ENCODE results near the gene MRPS35. TPM values are rescaled to one million over a fixed set of nuclear protein-coding genes. Genes with fewer than 3 reads are reported as not detected.

Gene MRPS35
- total RNA-seq, 1 donor from 2014 or later = 41.1 TPM

DNA sequence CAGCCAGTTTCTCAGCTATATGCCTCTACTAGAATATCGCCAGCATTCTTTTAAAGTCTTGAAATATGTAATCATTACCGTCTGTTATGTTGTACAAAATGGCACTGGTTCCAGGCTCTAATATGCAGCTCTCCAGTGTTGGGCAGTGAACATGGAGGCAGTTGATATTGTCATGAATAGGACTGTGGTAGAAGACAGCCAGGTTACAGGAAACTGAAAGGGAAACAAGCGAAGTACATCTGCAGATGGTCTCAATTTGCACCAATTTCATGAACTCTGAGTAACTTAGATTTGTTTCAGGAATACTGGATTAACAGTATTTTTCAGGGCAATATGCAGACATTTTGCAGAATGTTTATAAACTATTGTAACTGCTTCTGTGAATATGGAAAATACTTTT lies 56.0 kb downstream of the MRPS35 start:
- H3K9me3 Mint-ChIP-seq = no peaks in the 10 kb centered on the region
- TF ChIP-seq, protein P1, sequence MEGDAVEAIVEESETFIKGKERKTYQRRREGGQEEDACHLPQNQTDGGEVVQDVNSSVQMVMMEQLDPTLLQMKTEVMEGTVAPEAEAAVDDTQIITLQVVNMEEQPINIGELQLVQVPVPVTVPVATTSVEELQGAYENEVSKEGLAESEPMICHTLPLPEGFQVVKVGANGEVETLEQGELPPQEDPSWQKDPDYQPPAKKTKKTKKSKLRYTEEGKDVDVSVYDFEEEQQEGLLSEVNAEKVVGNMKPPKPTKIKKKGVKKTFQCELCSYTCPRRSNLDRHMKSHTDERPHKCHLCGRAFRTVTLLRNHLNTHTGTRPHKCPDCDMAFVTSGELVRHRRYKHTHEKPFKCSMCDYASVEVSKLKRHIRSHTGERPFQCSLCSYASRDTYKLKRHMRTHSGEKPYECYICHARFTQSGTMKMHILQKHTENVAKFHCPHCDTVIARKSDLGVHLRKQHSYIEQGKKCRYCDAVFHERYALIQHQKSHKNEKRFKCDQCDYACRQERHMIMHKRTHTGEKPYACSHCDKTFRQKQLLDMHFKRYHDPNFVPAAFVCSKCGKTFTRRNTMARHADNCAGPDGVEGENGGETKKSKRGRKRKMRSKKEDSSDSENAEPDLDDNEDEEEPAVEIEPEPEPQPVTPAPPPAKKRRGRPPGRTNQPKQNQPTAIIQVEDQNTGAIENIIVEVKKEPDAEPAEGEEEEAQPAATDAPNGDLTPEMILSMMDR (conservative IDR thresholded peaks at IDR 0.05) = no peak
- H3K4me3 Mint-ChIP-seq = no peak overlapping the region
- no peak for DNase-seq (ENCODE audit: extremely low spot score, unreplicated experiment)
- H3K36me3 Mint-ChIP-seq = peaks cover 13% of the 10 kb centered on the region
- no peaks in the 10 kb centered on the region for H3K27me3 Mint-ChIP-seq
- no peak overlapping the region for H3K27ac Mint-ChIP-seq
- no peaks in the 10 kb centered on the region for H3K4me1 Mint-ChIP-seq (ENCODE audit: unreplicated experiment)

DNA sequence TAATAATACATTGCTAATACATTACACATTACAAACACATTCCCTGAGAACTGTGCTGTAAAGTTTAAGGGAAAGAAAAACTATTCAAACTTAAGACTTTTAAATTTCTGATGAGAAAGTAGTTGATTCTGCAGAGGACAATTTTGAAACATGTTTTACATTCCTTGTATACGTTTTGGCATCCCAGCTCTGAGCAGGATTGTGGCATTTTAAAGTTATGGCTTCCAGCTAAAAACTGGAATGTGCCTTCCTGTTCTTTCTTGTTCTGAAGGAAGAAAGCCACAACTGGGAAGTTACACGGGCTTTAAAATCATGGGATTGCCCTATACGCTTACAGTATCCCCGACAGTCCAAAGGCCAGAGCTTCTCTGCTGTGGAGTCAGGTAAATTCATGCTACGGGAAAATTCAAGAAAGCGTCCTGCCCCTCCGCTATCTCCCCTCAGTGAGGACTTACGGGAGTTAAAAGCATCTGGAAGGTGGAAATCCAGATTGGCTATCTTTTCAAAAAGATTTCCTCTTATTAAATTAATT lies 58.6 kb downstream of the MRPS35 start:
- TF ChIP-seq, protein P1 (conservative IDR thresholded peaks at IDR 0.05) = no peak
- H3K4me3 Mint-ChIP-seq = no peak overlapping the region
- DNase-seq (ENCODE audit: extremely low spot score, unreplicated experiment) = no peak
- H3K27me3 Mint-ChIP-seq = no peaks in the 10 kb centered on the region
- H3K4me1 Mint-ChIP-seq (ENCODE audit: unreplicated experiment) = no peaks in the 10 kb centered on the region
- H3K27ac Mint-ChIP-seq = no peak overlapping the region
- peaks cover 3% of the 10 kb centered on the region for H3K36me3 Mint-ChIP-seq
- no peaks in the 10 kb centered on the region for H3K9me3 Mint-ChIP-seq

DNA sequence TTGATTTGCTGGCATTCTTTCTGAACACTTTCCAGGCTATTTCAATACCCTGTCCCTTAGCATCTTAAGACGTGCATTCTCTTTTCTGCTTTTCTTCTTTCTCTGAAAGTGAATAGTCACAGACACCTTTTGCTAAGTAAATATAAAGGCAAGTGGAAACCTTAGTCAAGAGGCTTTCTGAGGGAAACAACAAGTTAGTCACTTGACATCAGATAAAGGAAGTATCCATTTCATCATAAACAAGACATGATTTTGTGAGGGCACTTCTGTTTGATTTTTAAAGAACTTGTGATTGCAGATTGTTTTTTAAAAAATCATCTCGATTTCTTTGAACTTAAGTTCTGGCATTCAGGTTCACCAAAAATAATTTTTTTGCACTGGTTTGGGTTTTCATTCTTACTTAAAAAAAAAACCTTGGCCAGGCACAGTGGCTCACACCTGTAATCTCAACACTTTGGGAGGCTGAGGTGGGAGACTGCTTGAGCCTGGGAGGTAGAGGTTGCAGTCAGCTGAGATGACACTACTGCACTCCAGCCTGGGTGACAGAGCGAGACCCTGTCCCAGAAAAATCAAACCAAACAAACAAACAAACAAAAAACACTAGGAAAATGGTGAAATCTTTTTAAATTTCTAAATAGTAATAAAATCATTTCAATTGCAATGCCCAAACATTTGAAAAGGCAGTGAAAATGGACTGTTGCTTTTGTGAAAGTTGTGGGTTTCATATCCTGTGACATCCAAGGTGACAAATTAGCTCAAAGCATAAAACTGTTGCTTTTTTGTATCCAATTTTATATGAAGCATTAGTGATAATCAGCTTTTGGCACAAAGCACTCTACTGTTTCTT lies 61.1 kb downstream of the MRPS35 start:
- Mint-ChIP-seq H3K9me3 (no peaks in the 10 kb centered on the region), H3K36me3 (peaks cover 3% of the 10 kb centered on the region), H3K4me1 (ENCODE audit: unreplicated experiment) (no peaks in the 10 kb centered on the region), H3K4me3 (no peak overlapping the region), H3K27ac (no peak overlapping the region), H3K27me3 (no peaks in the 10 kb centered on the region)
- TF ChIP-seq, protein P1 (conservative IDR thresholded peaks at IDR 0.05) = no peak
- no peak for DNase-seq (ENCODE audit: extremely low spot score, unreplicated experiment)

DNA sequence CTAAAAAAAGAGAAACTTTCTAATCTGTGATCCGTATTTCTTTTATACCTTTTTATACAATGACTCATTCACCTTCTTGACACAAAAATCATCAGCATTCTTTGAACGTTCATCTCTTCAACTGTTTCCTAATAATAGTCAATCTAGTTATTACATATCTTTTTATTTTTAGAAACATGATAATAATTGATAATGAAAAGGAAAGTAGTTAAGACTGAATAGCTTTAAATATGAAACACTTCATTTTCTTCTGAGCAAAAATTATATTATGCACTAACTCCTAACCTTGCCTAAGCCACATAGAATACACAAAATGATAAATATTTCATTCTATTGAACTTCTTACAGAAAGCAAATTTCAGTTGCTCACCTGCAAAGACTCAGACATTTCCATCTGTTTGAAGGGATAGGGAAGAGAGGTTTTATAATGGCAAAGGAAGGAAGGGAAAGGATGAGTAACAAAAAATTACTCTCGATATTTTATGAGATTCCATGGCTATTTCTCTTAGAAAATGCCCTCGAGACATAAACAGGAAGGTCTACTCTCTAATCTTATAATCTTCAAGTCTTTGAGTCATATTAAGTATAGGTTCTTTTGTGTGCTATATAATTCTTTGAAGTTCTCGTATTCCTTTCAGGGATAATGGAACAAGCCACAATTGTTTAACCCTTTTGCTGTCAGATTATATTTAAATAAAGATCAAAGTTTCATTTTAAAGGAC lies 61.9 kb downstream of the MRPS35 start:
- TF ChIP-seq, protein P1 (conservative IDR thresholded peaks at IDR 0.05) = no peak
- H3K36me3 Mint-ChIP-seq = peaks cover 3% of the 10 kb centered on the region
- no peaks in the 10 kb centered on the region for H3K9me3 Mint-ChIP-seq

DNA sequence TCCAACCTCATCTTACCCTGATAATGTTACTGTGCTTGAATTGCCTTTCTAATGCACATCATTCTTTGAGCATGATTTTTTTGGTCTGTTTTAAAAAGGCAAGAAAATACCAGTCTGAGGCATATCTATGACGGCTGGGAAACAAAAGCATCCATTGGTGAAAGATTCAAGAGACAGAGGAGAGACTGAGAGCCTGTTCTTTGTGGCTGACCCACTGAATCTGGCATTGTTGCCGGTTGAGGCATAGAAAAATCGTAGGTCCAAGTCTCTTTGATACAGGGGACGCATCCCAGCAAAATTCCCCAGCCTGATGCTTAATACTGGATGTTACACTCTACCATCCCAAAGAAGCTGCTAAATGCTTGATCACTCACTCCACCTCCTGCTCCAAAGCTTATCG lies 66.5 kb downstream of the MRPS35 start:
- no peak for DNase-seq (ENCODE audit: extremely low spot score, unreplicated experiment)
- H3K4me1 Mint-ChIP-seq (ENCODE audit: unreplicated experiment) = peaks cover 16% of the 10 kb centered on the region
- H3K9me3 Mint-ChIP-seq = no peaks in the 10 kb centered on the region
- H3K27ac Mint-ChIP-seq = peak overlapping the region; percentile 16
- TF ChIP-seq, protein P1 (conservative IDR thresholded peaks at IDR 0.05) = no peak
- H3K27me3 Mint-ChIP-seq = no peaks in the 10 kb centered on the region
- peak overlapping the region; percentile 38 for H3K4me3 Mint-ChIP-seq
- H3K36me3 Mint-ChIP-seq = peaks cover 15% of the 10 kb centered on the region

More for the DNA sequence above, 61.9 kb downstream of the MRPS35 start:
- Mint-ChIP-seq H3K4me3 (peak overlapping the region; percentile 2), H3K27me3 (no peaks in the 10 kb centered on the region), H3K4me1 (ENCODE audit: unreplicated experiment) (no peaks in the 10 kb centered on the region), H3K27ac (no peak overlapping the region)
- DNase-seq (ENCODE audit: extremely low spot score, unreplicated experiment) = no peak

All from type B pancreatic cell (in vitro differentiated cells).